ENCODE measurements around the gene C19orf33. TPM values are rescaled to one million over a fixed set of nuclear protein-coding genes. Genes with fewer than 3 reads are reported as not detected.

C19orf33 gene
- total RNA-seq, 2 donors from 2014 or later, result 111 to 159 TPM

DNA sequence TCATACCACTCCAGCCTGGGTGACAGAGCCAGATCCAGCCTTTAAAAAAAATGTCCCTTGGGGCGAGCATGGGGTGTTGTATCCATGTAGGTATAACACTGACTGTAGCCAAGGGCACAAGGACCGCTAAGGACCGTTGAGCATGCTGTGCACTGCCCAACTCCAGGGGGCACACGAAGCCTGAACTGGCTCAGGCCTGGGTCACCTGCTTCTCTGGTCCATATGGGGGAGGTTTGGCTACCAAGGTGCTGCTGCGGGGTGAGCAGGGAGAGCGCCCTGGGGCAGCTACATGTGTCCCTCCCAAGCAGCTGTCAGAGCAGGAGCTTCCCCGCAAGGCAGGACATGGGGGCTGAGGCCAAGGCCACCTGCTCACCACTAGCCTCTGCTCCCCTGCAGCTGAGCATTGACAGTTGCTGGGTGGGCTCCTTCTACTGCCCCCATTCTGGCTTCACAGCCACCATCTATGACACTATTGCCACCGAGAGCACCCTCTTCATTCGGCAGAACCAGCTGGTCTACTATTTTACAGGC lies 47.9 kb downstream of the C19orf33 start:
- H3K27me3 ChIP-seq, result no peaks in the 10 kb centered on the region
- no peaks in the 10 kb centered on the region for H3K36me3 ChIP-seq
- H3K27ac ChIP-seq, result no peak overlapping the region
- intact Hi-C loops (cut with DNase I), result no loop called here
- no peak for DNase-seq
- H3K9ac ChIP-seq (ENCODE audit: low read depth in 2 of 2, low read length in 2 of 2), result no peak overlapping the region
- H3K4me3 ChIP-seq, result no peak overlapping the region
- TF ChIP-seq, protein P1, sequence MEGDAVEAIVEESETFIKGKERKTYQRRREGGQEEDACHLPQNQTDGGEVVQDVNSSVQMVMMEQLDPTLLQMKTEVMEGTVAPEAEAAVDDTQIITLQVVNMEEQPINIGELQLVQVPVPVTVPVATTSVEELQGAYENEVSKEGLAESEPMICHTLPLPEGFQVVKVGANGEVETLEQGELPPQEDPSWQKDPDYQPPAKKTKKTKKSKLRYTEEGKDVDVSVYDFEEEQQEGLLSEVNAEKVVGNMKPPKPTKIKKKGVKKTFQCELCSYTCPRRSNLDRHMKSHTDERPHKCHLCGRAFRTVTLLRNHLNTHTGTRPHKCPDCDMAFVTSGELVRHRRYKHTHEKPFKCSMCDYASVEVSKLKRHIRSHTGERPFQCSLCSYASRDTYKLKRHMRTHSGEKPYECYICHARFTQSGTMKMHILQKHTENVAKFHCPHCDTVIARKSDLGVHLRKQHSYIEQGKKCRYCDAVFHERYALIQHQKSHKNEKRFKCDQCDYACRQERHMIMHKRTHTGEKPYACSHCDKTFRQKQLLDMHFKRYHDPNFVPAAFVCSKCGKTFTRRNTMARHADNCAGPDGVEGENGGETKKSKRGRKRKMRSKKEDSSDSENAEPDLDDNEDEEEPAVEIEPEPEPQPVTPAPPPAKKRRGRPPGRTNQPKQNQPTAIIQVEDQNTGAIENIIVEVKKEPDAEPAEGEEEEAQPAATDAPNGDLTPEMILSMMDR (IDR thresholded peaks at IDR 0.05), result no peak
- no peaks in the 10 kb centered on the region for H3K4me1 ChIP-seq
- no peaks in the 10 kb centered on the region for H3K9me3 ChIP-seq

DNA sequence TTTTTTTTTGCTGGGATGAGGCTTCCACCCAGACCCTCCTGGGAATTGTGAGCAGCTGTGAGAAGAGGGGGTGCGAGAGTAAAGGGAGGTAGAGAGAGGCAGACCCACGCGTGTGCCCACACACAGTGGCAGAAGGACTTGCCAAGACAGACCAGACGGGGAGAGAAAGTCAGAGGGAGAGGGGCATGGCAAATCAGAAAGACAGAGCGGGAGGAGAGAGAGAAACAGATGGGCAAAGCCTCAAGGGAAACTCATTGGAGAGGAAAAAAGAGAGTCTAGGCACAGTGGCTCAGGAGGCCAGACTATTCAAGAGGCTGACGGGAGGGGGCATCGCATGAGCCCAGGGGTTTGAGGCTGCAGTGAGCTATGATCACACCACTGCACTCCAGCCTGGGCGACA lies 48.6 kb downstream of the C19orf33 start:
- no peak overlapping the region for H3K27ac ChIP-seq
- TF ChIP-seq, protein P1 (IDR thresholded peaks at IDR 0.05), result no peak
- no peaks in the 10 kb centered on the region for H3K9me3 ChIP-seq
- no peak for DNase-seq
- no peaks in the 10 kb centered on the region for H3K36me3 ChIP-seq
- no peak overlapping the region for H3K4me3 ChIP-seq
- intact Hi-C loops (cut with DNase I), result no loop called here
- no peak overlapping the region for H3K9ac ChIP-seq (ENCODE audit: low read depth in 2 of 2, low read length in 2 of 2)
- H3K4me1 ChIP-seq, result no peaks in the 10 kb centered on the region
- no peaks in the 10 kb centered on the region for H3K27me3 ChIP-seq

Other genes starting within 250 kb of the C19orf33 start
- not detected for gene DPF1, start 80.0 kb upstream of the C19orf33 start, total RNA-seq
- gene PPP1R14A, start 47.9 kb upstream of the C19orf33 start, total RNA-seq, result 10 to 100 TPM; 11.0 to 27.8 TPM
- gene SPINT2, start 39.7 kb upstream of the C19orf33 start, total RNA-seq, result 100 to 1,000 TPM; 790 to 935 TPM
- gene YIF1B, start 11.7 kb downstream of the C19orf33 start, total RNA-seq, result 10 to 100 TPM; 28.8 to 58.3 TPM
- 10 to 100 TPM; 19.8 to 23.4 TPM for gene KCNK6, start 15.6 kb downstream of the C19orf33 start, total RNA-seq
- gene CATSPERG, start 31.6 kb downstream of the C19orf33 start, total RNA-seq, result 1 to 10 TPM; 3.2 to 8.4 TPM
- 100 to 1,000 TPM; 126 to 184 TPM for gene PSMD8, start 70.3 kb downstream of the C19orf33 start, total RNA-seq
- gene GGN, start 83.8 kb downstream of the C19orf33 start, total RNA-seq, result under 1 TPM; 0.37 to 0.45 TPM
- gene SPRED3, start 84.4 kb downstream of the C19orf33 start, total RNA-seq, result under 1 TPM; 0.61 to 0.99 TPM
- 10 to 100 TPM; 31.4 to 35.4 TPM for gene FAM98C, start 98.8 kb downstream of the C19orf33 start, total RNA-seq
- under 1 TPM; 0.84 to 0.90 TPM for gene RASGRP4, start 122.0 kb downstream of the C19orf33 start, total RNA-seq
- gene RYR1, start 129.4 kb downstream of the C19orf33 start, total RNA-seq, result under 1 TPM; 0.64 to 0.89 TPM

Measured in colonic mucosa (tissue), 4 donors.